ENCODE measurements around the gene S100A13. TPM values are rescaled to one million over a fixed set of nuclear protein-coding genes. Genes with fewer than 3 reads are reported as not detected.

The S100A13 gene
- total and polyA plus RNA-seq, 9 of the 15 experiments (the other 6 are each of a cell fraction or from before 2014, with no cell fraction given) = 41.9 to 129 (median 58.0) TPM

- Histone ChIP-seq H3K9me3 (replicated peaks; ENCODE audit: control insufficient read depth, insufficient read depth, low read depth, low read length) (no peaks in the 10 kb centered on the region), H3K4me1 (replicated peaks in 1 of 2; ENCODE audit: control insufficient read depth in 2 of 2, insufficient read depth in 2 of 2, low read length in 2 of 2) (peaks cover 9 to 10% of the 10 kb centered on the region in 2 experiments; a peak in 4 of 5 replicates), H3K4me2 (ENCODE audit: insufficient read depth, low read length) (no peak overlapping the region), H3K9me1 (ENCODE audit: control insufficient read depth, insufficient read depth, low read length) (no peaks in the 10 kb centered on the region), H3K9ac (ENCODE audit: insufficient read depth in 1 of 2, low read depth in 2 of 2, low read length in 2 of 2) (no peak overlapping the region), H2AFZ (ENCODE audit: low read depth, low read length) (no peak overlapping the region), H3K27me3 (ENCODE audit: control insufficient read depth in 2 of 2, insufficient read depth in 2 of 2, low read length in 2 of 2) (no peaks in the 10 kb centered on the region), H3K27ac (ENCODE audit: extremely low read depth, low read depth, low read length) (no peak overlapping the region), H3K4me3 (no peak overlapping the region), H3K79me2 (ENCODE audit: control insufficient read depth, insufficient read depth, low read length) (peaks cover 57% of the 10 kb centered on the region), H3K36me3 (ENCODE audit: control insufficient read depth, insufficient read depth, low read length) (peaks cover 78% of the 10 kb centered on the region), H4K20me1 (replicated peaks; ENCODE audit: control insufficient read depth, insufficient read depth, low read length) (no peaks in the 10 kb centered on the region; the same call in 1 of the 2 replicates)
- in situ Hi-C loops (cut with MboI) = no loop called here
- intact Hi-C loops (cut with micrococcal nuclease) = no loop called here
- POLR2A ChIA-PET = interaction anchor here (0.6 to 11.6 kb wide), 6 partner anchors 10 to 290 kb away, joined by 3 to 205 read pairs (median 6); partner anchors contain the start of genes S100A1 and S100A13
- no peak for FAIRE-seq
- CTCF ChIA-PET (ENCODE audit: low intra/inter-chr PET ratio) = no interaction called here
- no peak for DNase-seq (ENCODE audit: extremely low read depth in 1 of 4, low spot score in 3 of 4)
- no peak for ATAC-seq
- no TSS peak for BruUV-seq (replicated peaks)
- TF ChIP-seq ZNF764 (CRISPR knock-in tag; IDR thresholded peaks at IDR 0.05; ENCODE audit: low read depth) (no peak), NFATC3 (IDR thresholded peaks at IDR 0.05) (no peak), RHOXF2B (CRISPR knock-in tag; conservative IDR thresholded peaks at IDR 0.05) (no peak), ZNF232 (CRISPR knock-in tag; IDR thresholded peaks at IDR 0.05) (no peak), E2F1 (CRISPR knock-in tag; IDR thresholded peaks at IDR 0.05) (no peak), TFAM (CRISPR knock-in tag; conservative IDR thresholded peaks at IDR 0.05) (no peak), UBTF (IDR thresholded peaks at IDR 0.05; ENCODE audit: borderline replicate concordance in 1 of 2, low read depth in 2 of 2, low read length in 2 of 2) (no peak), NCOR1 (IDR thresholded peaks at IDR 0.05) (no peak), ZNF384 (IDR thresholded peaks at IDR 0.05; ENCODE audit: low read depth, low read length) (no peak), SREBF1 (IDR thresholded peaks at IDR 0.05; ENCODE audit: borderline replicate concordance, low read depth, low read length) (no peak), DACH1 (IDR thresholded peaks at IDR 0.05; ENCODE audit: partially characterized antibody) (no peak), NFE2 (IDR thresholded peaks at IDR 0.05; ENCODE audit: low read depth) (no peak), ZNF431 (CRISPR knock-in tag; IDR thresholded peaks at IDR 0.05) (no peak), ETV1 (tag; conservative IDR thresholded peaks at IDR 0.05; ENCODE audit: low read depth) (no peak)
- 95% methylated on average over 6 of the region's 6 CpGs for WGBS (ENCODE audit: insufficient coverage, low coverage, missing lambda C conversion rate)
These were observed 11.0 kb upstream of the S100A13 start for GRCh38 chr1:153638261-153638660.

Data from K562 (cell line).